Hematopoietic multipotent progenitor cell treated with erythropoietin and hydrocortisone succinate and interleukin-3 and kit ligand, for 8 days (in vitro differentiated cells): ENCODE measurements around the gene SIM1.
"Not testable (repeated sequence)": the region's sequence is repeated elsewhere in the genome, so short reads cannot be mapped to it uniquely, and the experiment has no call there.

Experiments
- DNase-seq: peaks from one replicate; pipeline ENCODE4 v3.0.0-alpha.2; 2015

Gene SIM1

DNA sequence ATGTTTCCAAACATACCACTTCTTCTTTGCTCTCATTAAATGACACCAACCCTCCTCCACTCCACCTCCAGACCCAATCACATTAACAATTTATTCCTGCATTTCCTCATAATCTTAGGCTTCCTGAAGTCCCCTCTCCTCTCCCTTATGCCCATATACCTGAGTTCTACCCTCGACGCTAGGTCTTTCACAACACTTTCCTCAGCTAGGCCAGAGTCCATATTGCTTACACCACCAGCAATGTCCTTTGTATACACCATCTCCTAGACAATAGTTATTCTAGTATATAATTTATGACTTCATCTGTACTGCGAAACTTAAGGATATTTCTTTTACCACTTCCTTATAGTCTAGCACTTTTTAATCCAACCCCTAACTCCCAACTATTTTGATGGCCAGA, 47.7 kb downstream of the SIM1 start:
- no peak for DNase-seq

DNA sequence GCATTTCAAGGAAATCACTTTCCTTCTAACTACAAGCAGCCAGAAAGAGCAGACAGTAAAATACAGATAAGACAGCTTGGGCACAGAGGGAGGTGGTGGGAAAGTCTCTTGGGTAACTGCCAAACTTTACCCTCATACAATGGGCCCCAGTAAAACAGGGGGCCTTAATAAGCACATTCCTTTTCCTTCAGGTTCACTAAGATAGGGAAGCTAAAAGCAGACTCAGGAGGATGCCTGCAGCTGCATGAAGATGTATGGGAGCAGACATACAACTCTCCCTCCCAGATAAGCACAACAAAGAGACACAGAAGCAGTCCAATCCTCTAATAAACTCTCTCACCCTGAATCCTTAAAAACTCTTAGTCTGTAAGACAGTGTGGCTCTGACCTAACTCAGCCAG, 49.0 kb downstream of the SIM1 start:
- peak; percentile 2 for DNase-seq

DNA sequence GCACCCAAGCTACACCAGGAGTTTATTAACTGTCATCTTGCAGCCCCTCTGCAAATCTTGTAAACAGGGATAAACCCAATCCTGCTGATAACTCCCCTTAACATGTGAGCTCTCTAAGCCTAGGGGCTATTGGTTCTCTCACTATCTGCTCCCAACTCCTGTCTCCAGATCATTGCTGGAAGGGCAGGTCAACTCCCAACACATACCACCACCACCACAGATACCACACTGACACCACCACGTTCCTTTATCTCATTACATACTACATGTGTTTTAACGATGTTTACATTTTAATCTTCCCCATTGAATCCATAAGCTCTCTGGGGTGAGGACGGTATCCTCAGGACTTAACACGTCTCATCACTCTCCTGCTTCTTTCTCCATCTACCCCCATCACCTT, 51.8 kb downstream of the SIM1 start:
- DNase-seq, result no peak

DNA sequence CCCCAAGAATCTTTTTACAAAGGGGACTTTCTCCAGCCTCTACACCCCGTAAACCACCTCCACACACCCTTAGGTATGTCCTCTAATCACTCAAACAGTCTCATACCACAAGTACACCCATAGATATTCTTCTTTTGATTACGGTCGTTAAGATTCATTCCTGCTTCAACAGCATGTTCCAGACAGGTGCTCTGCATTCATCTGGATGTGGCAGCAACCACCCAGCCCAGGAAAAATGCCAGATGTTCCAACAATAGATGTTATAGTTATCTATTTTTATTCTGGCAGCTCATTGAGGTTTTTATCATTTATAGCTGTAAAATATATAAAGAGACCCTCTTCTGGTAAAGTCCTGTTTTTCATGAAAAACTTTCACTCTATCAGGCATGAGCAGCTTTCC, 60.7 kb downstream of the SIM1 start:
- no peak for DNase-seq

DNA sequence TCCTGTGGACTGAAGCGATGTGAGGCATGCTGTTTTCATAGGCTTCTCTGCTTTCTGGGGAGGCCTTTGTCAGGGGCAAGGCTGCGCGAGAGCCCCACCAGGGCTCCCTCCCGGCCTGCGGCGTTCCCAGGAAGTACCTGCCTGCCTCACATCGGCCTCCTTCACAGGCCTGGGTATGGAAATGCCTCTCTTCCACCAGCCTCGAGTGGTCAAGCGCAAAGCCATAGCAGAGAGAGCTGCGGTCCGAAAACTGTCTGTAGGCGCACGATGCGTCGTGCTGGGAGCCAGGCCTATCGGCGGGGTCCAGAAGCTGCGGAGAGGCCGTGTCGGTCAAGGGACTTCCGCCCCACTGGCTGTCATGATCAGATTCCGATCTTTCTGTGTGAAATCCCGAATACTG, 71.2 kb downstream of the SIM1 start:
- no peak for DNase-seq

DNA sequence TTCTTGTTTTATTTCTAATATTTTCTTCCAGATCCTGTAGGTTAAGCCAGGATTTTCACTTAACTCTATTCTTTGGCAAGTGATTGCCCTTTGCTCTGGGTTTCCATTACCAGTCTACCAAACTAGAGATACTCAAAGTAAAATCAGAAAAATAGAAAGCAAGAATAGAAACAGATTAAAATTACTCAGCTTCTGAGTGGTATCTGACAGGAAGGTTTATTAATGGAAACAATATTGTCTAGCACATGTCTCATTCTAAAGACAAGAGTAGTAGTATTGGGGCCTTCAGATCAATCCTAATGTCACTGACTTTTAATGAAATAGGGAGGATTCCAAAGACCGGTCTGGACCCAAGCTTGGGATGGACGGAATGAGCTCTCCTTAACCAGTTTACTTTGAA, 72.3 kb downstream of the SIM1 start:
- DNase-seq, result no peak

DNA sequence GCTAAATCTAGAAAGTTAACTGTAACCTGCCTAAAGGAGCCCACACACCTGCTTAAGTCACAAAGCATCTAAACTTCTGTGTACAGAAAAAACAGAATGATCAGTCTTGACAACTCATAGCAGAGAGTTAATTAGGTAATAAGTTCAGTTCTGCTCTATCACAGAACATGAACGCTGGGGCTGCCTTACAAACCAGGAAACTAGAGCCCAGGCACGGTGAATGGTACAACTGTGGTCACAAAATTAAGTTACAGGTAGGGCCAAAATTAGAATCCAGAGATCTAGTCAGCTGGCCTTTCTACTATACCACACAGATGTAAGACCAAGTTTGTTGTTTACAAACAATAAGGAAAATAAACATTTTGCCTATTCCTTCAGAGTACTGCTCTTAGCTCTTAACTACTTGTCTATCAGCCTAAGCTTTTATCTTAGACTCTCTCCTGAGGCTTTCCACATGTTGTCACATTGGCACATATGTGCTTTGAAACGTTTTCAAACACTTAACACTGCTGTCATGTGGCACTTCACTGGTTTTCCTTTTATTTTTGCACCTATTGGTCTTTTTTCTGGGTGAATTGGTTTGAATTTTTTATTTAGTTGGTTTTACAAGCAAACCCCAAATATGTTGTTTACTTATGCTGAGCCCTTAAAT, 75.7 kb downstream of the SIM1 start:
- no peak for DNase-seq

DNA sequence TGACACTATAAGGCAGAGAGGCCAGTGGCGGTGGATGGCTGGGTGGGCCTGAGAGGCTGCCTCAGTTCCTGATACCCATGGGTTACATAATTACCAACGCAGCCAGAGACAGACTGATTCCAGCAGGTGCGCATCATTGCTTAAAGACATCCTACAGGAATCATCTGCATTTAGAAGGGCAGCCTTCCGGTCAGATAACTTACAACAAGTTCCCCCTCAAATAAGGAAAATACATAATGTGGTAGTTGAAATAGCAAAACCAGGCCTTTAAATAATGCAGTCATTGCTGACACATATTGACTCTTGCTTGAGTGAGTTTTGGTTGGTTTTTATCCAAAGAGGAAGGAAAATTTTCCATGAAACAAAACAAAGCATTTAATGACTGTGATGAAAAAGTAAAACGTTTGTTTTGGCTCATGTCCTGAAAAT, 81.9 kb downstream of the SIM1 start:
- no peak for DNase-seq

DNA sequence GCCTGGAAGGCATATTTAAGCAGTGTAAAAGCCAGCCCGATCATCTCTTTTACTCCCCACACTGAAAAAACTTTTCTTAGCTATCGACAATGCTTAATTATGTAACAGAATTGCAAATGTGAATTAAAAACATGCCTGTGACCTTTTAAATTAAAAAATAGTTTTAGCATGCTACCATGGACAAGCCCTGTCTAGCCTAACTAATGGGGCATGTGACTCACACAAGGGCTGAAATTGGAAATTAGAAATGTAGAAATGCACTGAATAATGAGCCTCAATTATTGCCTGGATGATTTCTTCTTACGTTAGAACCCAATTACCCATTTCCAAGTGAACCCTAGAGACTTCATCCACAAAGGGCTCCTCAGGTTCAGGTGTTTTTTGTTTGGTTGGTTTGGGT, 82.7 kb downstream of the SIM1 start:
- DNase-seq, result no peak

DNA sequence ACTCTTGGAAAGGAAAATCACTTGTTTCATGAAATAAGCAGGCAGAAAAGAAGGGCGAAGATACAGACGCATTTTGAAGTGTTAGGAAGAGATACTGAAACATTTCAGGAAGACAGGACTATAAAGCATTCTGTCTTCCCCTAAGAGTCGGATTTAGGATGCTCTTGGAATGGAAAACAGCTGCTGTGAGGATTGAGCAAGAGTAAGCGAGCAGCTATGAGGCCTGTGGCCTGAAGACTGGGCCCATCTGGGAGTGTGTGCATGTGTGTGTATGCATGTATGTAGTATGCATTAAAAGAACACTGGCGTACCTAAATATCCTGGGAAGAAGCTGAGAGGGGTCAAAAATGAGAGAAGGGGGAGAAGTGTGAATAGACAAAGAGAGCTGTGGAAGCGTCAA, 83.6 kb downstream of the SIM1 start:
- no peak for DNase-seq

DNA sequence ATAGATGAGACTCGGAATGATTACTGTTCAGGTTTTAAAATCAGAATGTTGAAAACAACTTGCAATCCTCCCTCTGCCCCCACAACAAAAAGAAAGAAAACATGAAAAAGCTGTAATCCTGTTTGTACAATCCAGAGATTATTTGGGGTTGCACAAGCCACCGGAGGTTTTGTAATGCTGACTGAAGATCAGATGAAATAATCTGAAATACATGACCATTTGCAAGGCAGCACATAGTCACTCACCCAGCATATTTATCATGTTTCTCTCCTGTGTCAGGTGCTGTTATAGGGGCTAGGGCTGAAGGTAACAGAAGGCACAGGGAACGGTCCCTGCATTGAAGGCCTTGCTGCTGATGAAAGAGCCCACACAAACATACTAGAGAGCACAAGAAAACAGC, 85.3 kb downstream of the SIM1 start:
- no peak for DNase-seq

DNA sequence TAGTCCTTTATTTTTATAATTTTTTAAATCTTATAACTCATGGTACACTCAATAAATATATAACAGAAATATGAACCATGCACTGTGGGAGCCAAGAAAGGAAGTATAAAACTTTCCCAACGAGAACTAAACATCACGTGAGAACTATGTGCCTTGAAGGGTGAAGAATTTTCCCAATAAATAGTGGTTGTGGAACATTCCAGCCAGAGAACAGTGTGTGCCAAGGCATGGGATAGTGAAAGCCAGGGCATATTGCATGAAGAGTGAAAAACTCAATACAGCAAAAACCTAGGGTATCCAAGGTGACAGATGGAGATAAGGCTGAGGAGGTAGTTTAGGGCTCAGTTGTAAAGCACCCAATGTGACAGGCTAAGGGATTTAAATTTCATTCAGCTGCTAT, 86.1 kb downstream of the SIM1 start:
- DNase-seq, result no peak

DNA sequence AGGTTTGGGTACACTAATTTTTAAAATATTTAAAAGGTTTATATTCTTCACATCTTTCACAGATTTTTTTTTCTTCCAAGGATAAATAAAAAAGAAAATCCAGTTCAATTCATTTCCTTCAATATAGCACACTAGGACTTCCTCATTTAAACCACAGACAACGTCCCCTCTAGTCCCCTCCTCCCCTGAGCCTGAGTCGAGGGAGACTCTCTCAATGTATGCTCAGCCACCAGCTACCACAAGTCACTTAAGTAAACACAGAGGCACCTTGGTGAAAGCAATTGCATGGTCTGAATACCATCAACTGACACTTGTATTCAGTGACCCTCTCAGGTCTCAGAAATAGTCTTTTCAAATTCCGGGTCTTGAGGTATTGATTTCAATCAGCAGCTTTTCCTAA, 88.6 kb downstream of the SIM1 start:
- no peak for DNase-seq

DNA sequence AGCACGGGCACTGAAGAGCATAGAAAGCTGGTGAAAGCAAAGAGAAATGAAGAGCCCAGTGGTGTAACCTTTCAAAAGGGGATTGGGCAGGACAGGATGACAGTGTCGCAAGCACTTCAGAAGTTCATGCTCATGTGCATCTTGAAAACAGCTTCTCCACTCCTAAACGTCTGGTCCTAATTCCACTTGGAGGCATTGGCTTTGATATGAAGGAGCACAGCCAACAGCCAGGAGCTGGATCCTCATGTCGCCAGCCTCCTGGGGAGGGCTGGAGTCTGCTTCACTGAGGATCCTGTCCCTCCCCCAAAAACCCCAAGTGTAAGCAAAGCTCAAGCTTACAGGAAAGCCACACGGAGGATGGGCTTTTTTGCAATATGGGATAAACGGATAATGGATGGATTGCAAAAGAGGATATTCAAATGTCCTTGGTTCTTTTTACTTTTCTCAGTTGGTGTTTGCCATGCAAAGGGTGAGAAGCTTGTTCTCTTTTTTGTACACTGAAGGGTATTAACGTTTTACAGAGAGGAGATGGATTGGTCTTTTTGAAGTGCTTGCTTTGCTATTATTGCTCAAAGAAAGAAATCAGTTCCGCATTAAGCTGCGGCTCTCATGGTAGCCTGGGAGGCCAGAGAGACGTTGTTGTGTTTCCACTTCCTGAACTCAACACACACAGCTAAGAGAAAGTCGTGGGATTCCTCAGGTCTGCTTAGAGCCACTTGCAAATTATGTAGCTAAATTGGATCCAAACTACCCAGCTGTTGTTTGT, 92.2 kb downstream of the SIM1 start:
- no peak for DNase-seq

DNA sequence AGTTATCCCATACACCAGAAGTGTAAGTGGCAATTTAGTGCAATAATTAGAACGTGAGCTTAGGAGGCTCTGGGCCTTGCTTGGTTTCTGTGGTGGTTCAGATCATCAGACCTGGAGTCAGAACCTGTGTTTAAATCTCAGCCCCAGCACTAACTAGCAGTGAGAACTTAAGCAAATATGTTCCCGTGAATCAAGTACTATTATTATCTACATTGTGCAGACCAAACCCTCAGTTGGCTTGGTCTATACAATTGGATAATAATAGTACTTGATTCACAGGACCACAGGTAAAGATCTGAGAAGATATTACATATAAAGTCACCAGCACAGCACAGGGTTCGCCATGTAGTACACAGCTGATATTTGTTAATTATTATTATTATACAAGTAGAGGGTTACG, 93.1 kb downstream of the SIM1 start:
- DNase-seq, result no peak

DNA sequence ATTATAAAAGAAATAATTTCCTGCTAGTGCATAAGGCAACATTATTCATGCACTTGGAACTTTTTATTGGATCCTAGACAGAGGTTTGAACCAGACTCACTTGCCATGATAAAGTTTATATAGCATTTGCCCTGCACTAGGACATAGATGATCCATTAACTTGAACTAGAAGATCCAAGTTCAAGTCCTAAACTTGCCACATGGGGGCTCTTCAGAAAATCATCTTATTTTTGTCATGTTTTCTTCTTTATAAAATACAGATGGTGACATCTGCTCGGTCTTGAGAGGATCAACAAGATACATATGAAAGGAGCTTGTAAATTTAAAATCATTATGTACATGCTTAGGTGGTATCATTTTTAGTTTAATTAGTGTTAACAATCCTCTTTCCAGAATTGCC, 94.5 kb downstream of the SIM1 start:
- DNase-seq, result peak; percentile 9

DNA sequence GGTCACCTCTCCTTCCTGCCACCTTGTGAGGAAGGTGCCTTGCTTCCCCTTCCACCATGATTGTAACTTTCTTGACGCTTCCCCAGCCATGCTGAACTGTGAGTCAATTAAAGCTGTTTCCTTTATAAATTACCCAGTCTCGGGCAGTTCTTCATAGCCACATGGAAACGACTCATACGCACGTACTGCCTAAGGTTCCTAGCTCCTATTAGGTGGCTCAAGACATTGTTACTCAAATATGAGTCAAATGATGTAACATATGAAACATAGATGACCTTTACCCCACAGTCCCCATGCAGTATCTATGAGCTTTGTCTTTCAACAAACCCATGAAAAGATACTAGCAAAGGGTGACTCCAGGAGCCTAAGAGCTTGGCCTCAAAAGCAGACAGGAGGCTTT, 98.3 kb downstream of the SIM1 start:
- DNase-seq, result no peak

DNA sequence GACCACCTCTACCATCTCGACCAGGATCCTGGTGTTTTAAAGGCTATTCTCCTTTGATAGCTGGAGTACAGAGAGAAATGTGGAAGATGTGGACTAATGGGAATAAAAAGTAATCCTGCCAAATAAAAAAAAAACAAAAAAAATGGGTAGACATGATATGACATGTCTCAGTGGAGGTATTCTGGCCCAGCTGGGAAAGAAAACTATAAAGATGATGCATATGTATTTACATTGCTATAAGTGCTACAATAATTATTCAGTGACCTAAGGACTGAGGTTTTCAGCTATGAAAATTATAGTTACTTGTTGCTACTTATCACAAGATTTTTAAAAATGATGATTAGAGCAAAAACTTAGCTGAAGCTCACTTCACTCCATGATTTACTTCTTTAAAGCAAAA, 101.1 kb downstream of the SIM1 start:
- DNase-seq, result no peak

DNA sequence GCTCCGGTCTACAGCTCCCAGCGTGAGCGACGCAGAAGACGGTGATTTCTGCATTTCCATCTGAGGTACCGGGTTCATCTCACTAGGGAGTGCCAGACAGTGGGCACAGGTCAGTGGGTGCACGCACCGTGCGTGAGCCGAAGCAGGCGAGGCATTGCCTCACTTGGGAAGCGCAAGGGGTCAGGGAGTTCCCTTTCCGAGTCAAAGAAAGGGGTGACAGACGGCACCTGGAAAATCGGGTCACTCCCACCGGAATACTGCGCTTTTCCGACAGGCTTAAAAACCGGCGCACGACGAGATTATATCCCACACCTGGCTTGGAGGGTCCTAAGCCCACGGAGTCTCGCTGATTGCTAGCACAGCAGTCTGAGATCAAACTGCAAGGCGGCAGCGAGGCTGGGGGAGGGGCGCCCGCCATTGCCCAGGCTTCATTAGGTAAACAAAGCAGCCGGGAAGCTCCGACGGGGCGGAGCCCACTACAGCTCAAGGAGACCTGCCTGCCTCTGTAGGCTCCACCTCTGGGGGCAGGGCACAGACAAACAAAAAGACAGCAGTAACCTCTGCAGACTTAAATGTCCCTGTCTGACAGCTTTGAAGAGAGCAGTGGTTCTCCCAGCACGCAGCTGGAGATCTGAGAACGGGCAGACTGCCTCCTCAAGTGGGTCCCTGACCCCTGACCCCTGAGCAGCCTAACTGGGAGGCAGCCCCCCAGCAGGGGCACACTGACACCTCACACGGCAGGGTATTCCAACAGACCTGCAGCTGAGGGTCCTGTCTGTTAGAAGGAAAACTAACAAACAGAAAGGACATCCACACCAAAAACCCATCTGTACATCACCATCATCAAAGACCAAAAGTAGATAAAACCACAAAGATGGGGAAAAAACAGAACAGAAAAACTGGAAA, 109.7 kb downstream of the SIM1 start:
- not testable (repeated sequence) for DNase-seq

DNA sequence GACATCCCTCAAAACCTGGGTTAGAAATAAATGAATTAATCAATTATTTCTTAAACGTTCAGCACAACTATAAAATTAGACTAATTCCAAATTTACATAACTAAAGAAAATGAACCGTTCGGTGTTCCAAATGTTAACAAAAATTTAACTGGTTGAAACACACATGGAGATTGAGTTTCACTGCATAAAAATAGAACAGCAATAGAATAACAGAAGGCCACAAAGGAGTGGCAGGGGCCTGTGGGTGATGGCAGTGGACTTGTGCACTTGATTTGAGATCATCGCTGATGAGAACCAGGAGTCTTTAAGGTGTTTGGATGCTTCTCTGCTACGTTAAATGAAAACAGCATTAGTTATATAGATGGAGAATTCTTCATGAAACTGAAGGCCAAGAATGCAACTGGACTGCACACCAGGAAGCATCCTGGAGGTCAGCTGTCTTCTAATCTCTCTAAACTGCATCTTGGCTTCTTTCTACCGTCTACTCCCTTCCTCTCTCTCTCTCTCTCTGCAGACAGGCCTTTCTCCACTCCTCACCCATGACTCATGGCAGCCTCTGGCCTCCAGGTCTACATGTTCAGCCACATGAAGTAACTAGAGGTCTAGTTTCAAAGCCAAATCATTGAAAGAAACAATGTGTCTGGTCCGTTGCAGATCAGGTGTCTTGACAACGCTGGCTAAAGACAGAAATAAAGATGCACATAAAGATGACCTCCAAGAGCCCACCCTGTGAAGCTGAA, 111.3 kb downstream of the SIM1 start:
- no peak for DNase-seq

DNA sequence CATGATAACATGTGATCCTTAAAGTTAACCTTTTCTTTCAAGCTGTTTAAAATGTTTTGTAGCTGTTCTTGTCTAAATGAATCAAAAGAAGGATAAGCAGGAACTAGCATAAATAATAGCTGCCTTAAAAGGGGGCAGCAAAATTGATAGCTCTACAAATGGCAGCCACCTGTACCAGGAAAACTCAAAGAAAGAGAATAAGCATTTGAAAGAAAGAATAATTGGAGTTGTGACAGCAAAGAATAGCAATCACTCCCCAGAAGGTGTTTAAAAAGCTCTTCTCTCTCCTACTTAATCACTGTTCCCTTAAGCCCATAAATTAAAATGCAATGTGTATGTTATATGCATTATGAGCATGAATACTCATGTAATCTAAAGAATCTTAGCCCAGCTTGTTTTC, 114.6 kb downstream of the SIM1 start:
- DNase-seq, result no peak

DNA sequence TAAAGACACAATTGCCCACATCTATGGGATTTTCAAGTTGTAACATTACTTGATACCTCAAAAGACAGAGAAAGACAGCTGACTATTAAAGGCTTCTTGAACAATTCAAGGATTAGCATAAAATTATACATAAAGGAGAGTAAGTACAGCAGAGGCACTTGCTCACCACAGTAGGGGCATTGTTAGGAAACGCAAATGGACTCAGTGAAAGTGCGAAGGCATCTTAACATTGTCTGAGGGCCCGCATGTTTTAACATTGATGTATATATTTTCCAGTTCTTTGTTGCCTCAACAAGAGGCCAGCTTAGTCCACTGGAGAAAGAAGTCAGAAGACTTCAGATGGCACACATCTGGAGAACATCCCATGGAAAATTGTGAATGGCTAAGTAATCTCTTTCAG, 115.4 kb downstream of the SIM1 start:
- DNase-seq, result no peak

DNA sequence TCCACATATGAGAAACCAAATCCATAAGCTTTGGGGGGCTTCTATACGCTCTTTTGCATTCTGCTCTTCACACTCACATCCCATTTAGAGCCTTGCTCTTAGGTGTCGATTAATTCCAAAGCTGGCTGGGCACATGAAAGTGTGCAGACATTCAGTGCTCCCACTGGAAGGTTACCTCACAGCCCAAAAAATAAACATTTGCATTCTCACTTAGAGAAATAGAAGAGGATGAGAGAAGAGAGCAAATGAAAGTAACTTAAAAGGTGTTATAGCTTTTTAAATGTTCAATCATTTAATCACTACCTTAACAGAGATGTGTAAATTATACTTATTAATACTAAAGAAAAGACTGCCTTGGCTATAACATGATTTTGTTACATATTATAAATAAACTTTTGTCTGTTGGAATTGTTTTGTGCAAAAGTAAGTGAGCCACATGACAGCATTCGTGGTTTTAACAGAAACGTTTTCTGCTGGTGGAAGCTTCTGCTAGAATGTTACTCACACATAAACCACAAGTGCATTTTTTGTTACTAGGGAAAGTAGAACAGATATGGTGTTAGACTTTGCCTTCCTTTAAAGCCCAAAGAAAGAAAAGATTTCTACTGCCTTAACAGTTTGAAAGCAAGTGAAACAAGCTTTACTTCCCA, 116.7 kb downstream of the SIM1 start:
- DNase-seq, result no peak
